WERI-Rb-1 (cell line): ENCODE data around the gene CTXN1.
A peak's percentile ranks its signal among the peaks of the same experiment; 100 is the strongest.

ENCODE experiments used
- DNase-seq: peaks from one replicate; pipeline ENCODE4 v3.0.0-alpha.2; 2020
- H3K27ac ChIP-seq: fragments of 250-450 bp; sonication (Bioruptor Pico); 2 replicates; pipeline ENCODE4 v1.5.1; 2020; ENCODE audit warnings: mild to moderate bottlenecking, moderate library complexity
- H3K27me3 ChIP-seq: fragments of 250-450 bp; sonication (Bioruptor Pico); 2 replicates; pipeline ENCODE4 v1.5.1; 2021; ENCODE audit warnings: mild to moderate bottlenecking, low read depth, moderate library complexity; ENCODE audit not compliant: insufficient read depth, severe bottlenecking
- H3K36me3 ChIP-seq: fragments of 250-450 bp; sonication (Bioruptor Pico); 2 replicates; pipeline ENCODE4 v1.5.1; 2020; ENCODE audit warnings: mild to moderate bottlenecking, moderate library complexity
- H3K4me3 ChIP-seq: 2 replicates; pipeline ENCODE4 v1.5.1; 2011; ENCODE audit warnings: low read depth, mild to moderate bottlenecking, control low read depth, low read length
- H3K9me3 ChIP-seq: fragments of 250-450 bp; sonication (Bioruptor Pico); 2 replicates; pipeline ENCODE4 v1.5.1; 2021; ENCODE audit warnings: mild to moderate bottlenecking, moderate library complexity; ENCODE audit not compliant: severe bottlenecking
- TF ChIP-seq, protein P1 (sequence below): IDR thresholded peaks from 2 replicates; pipeline ENCODE4 v1.5.1; 2011; ENCODE audit warnings: low read depth, mild to moderate bottlenecking, control low read depth, inconsistent platforms, low read length

The CTXN1 gene

DNA sequence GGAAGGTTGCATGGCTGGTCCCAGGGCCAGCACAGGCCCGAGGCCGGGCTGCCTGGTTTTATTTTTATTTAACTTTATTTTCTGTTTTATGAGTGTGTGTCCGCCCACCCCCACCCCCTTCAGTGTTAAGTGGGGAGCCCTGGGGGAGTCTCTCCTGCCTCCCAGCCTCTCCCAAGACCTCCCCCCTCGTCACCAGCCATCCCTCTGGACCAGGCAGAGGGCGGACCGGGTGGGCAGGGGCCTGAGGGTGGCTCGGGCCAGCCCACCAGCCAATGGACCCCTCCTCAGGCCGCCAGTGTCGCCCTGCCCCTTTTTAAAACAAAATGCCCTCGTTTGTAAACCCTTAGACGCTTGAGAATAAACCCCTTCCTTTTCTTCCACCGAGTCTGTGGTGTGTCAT is 11.8 kb downstream of the CTXN1 start:
- TF ChIP-seq, protein P1, sequence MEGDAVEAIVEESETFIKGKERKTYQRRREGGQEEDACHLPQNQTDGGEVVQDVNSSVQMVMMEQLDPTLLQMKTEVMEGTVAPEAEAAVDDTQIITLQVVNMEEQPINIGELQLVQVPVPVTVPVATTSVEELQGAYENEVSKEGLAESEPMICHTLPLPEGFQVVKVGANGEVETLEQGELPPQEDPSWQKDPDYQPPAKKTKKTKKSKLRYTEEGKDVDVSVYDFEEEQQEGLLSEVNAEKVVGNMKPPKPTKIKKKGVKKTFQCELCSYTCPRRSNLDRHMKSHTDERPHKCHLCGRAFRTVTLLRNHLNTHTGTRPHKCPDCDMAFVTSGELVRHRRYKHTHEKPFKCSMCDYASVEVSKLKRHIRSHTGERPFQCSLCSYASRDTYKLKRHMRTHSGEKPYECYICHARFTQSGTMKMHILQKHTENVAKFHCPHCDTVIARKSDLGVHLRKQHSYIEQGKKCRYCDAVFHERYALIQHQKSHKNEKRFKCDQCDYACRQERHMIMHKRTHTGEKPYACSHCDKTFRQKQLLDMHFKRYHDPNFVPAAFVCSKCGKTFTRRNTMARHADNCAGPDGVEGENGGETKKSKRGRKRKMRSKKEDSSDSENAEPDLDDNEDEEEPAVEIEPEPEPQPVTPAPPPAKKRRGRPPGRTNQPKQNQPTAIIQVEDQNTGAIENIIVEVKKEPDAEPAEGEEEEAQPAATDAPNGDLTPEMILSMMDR: no peak
- Histone ChIP-seq H3K27me3 (no peaks in the 10 kb centered on the region), H3K36me3 (peaks cover 31% of the 10 kb centered on the region), H3K27ac (no peak overlapping the region), H3K4me3 (no peak overlapping the region), H3K9me3 (peaks cover 4% of the 10 kb centered on the region)
- DNase-seq: peak; percentile 4

DNA sequence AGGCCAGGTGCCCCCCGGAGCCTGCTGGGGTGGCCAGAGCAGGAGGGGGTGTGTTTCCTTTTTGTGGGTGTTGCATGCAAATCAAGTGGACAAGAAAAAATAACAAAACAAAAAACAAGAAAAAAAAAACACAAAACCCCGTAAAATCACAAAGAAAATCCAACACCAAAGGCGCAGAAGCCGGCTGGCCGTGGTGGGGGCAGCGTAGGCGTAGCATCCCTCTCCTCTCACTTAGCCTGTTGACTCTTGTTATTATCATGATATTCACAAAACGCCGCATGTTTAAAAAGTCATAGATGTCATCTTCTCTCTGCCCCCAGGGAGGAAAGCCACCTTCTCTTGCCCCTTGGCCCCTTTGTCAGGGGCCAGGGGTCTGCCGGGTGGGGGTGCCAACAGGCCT is 12.3 kb downstream of the CTXN1 start:
- Histone ChIP-seq H3K4me3 (no peak overlapping the region), H3K9me3 (peaks cover 4% of the 10 kb centered on the region), H3K27ac (no peak overlapping the region)

DNA sequence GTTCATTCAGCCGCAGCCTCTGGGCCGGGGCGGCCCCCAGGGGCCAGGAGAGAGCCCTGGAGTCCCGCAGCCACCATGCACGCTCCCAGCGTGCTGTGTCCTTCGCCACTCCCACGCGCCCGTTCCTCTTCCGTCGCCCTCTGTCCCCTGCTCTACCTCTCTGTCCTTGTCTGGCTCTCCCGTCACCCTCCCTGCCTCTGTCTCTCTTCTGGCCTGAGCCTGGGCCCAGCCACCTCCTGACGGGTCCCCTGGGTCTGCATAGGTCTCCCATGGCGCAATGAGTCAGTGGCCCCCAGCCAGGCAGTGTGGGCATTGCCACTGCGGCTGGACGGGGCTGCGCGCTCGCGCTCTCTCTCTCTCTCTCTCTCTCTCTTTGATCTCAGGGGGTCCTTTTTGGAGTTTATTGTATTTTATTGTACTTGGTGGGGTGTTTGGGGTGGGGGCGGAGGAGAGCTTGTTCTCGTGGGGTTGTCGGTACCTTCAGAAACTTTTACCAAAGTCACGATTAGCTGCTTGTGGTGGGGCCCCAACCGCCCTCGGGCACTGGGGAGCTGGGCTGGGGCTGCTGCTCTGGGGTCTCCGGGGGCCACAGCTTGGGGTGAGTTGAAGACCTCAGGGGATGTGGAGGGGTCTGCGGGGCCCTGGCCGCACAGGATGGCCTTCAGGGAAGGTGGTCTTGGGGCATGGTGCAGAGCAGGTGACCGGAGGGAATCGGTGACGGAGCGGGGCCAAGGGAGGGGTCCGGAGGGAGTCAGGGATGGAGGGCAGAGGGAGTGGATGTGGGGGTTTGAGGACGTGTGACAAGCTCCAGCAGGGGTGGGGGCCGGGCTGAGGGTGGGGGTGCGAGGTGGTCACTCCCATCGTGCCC is 13.0 kb downstream of the CTXN1 start:
- Histone ChIP-seq H3K36me3 (peaks cover 31% of the 10 kb centered on the region), H3K4me3 (no peak overlapping the region), H3K9me3 (peaks cover 4% of the 10 kb centered on the region), H3K27ac (no peak overlapping the region), H3K27me3 (no peaks in the 10 kb centered on the region)
- TF ChIP-seq, protein P1: no peak
- DNase-seq: peak; percentile 8

More for the DNA sequence above, 12.3 kb downstream of the CTXN1 start:
- DNase-seq: no peak
- H3K27me3 ChIP-seq: no peaks in the 10 kb centered on the region
- TF ChIP-seq, protein P1: no peak
- H3K36me3 ChIP-seq: peaks cover 31% of the 10 kb centered on the region

DNA sequence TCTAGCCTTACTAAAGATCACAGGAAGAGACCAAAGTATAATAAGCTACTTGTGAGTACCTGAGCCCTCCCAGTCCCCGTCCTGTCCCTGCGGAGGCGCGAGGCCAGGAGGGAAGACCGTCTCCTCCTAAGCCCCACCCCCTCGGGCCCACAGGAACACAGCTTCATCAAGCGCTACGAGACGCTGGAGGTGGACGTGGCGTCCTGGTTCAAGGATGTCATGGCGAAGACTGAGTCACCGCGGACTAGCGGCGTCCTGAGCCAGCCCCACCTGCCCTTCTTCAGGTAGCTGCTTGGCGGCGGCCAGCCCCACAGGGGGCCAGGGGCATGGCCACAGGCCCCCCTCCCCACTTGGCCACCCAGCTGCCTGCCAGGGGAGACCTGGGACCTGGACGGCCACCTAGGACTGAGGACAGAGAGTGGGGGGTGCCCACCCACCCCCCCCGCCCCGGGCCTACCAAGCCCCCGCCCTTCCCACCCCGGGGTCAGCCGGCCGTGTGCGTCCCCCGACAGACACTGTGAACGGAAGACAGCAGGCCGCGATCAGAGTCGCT is 13.7 kb downstream of the CTXN1 start:
- Histone ChIP-seq H3K27me3 (no peaks in the 10 kb centered on the region), H3K27ac (no peak overlapping the region), H3K36me3 (peaks cover 34% of the 10 kb centered on the region), H3K4me3 (no peak overlapping the region), H3K9me3 (peaks cover 4% of the 10 kb centered on the region)
- DNase-seq: peak; percentile 5
- TF ChIP-seq, protein P1: no peak

- TF ChIP-seq, protein P1: no peak
- peaks cover 37% of the 10 kb centered on the region for H3K36me3 ChIP-seq
- no peaks in the 10 kb centered on the region for H3K9me3 ChIP-seq
- no peak overlapping the region for H3K27ac ChIP-seq
- H3K4me3 ChIP-seq: no peak overlapping the region
- H3K27me3 ChIP-seq: no peaks in the 10 kb centered on the region
- no peak for DNase-seq
Measured at GRCh38 chr19:7911508-7912143, 14.3 kb downstream of the CTXN1 start.
